Omental fat pad (tissue), 4 donors: ENCODE results near the gene FNDC7. TPM values are rescaled to one million over a fixed set of nuclear protein-coding genes. Genes with fewer than 3 reads are reported as not detected.
"Not testable (repeated sequence)": the region's sequence is repeated elsewhere in the genome, so short reads cannot be mapped to it uniquely, and the experiment has no call there.

Experiments
- ATAC-seq: fragments of 150-250 bp; one replicate; pipeline ENCODE4 v1.9.1; 2016; ENCODE audit warnings: mild to moderate bottlenecking, moderate library complexity; ENCODE audit not compliant: low FRiP score
- DNase-seq: peaks from one replicate; pipeline ENCODE4 v3.0.0-alpha.2; 2019; ENCODE audit warnings: low spot score
- total RNA-seq, 4 donors: library from RNA; depleted of rRNA; stranded (reverse); fragments of >200 nt; gene quantifications; one replicate each; pipeline ENCODE4 v1.1.0, GENCODE V29; 2016
- TF ChIP-seq, protein P1 (sequence below), 3 donors: fragments of 450-650 bp; IDR thresholded peaks; one replicate each; pipeline ENCODE4 v1.5.1; 2016 to 2017; ENCODE audit warnings: antibody characterized with exemption in 3 of 3, mild to moderate bottlenecking in 3 of 3, moderate library complexity in 2 of 3

Gene FNDC7
- total RNA-seq, 4 donors from 2014 or later = not detected

DNA sequence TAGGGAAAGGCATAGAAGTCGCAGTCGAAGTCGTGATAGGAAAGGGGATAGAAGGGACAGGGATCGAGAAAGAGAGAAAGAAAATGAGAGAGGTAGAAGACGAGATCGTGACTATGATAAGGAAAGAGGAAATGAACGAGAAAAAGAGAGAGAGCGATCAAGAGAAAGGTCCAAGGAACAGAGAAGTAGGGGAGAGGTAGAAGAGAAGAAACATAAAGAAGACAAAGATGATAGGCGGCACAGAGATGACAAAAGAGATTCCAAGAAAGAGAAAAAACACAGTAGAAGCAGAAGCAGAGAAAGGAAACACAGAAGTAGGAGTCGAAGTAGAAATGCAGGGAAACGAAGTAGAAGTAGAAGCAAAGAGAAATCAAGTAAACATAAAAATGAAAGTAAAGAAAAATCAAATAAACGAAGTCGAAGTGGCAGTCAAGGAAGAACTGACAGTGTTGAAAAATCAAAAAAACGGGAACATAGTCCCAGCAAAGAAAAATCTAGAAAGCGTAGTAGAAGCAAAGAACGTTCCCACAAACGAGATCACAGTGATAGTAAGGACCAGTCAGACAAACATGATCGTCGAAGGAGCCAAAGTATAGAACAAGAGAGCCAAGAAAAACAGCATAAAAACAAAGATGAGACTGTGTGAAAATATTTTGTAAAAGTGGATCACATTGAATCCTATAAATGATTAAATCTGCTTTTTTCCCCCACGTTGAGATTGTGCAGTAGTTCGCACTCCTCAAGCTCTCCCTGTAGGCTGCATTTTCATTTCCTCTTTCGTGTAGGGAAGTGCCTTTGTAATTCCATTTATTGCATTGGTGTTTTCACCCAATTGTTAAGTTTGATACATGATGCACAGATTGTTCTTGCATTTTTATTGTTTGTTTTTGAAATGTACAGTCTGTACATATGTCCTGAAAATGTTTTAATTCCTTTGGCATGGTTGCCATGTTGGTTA lies 13.1 kb upstream of the FNDC7 start:
- DNase-seq = no peak
- TF ChIP-seq, protein P1, sequence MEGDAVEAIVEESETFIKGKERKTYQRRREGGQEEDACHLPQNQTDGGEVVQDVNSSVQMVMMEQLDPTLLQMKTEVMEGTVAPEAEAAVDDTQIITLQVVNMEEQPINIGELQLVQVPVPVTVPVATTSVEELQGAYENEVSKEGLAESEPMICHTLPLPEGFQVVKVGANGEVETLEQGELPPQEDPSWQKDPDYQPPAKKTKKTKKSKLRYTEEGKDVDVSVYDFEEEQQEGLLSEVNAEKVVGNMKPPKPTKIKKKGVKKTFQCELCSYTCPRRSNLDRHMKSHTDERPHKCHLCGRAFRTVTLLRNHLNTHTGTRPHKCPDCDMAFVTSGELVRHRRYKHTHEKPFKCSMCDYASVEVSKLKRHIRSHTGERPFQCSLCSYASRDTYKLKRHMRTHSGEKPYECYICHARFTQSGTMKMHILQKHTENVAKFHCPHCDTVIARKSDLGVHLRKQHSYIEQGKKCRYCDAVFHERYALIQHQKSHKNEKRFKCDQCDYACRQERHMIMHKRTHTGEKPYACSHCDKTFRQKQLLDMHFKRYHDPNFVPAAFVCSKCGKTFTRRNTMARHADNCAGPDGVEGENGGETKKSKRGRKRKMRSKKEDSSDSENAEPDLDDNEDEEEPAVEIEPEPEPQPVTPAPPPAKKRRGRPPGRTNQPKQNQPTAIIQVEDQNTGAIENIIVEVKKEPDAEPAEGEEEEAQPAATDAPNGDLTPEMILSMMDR (IDR thresholded peaks at IDR 0.05) = no peak
- no peak for ATAC-seq

DNA sequence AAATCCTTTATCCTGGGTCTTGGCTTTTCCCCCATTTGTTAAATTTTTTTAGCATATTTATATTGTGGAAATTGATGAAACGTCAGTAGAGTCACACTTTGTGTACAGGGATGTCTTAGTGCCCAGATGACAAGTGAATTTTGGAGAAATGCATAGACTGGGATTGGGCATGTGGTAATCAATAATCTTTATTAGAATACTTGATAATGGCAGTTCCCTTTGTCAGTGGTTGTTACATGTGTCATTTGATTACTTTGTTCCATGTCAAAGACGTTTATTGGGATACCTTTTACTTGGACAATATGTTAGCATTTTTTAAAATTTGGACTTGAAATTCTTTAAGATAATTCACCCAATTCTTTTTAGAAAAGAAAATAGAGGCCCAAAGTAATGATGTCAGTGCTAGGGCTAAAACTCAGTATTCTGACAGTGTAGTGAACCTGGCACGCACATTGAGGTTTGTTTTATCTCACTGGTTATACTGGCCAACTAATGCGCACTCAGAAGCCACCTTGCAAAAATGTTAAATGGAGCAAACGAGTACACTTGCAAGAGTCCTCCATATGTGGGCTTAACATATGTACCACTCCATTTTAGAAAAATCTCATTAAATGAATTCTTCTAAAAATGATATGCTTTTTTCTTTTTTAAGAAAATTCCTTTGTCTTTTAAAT lies 11.4 kb upstream of the FNDC7 start:
- DNase-seq = no peak
- ATAC-seq = no peak
- TF ChIP-seq, protein P1 (IDR thresholded peaks at IDR 0.05) = no peak

DNA sequence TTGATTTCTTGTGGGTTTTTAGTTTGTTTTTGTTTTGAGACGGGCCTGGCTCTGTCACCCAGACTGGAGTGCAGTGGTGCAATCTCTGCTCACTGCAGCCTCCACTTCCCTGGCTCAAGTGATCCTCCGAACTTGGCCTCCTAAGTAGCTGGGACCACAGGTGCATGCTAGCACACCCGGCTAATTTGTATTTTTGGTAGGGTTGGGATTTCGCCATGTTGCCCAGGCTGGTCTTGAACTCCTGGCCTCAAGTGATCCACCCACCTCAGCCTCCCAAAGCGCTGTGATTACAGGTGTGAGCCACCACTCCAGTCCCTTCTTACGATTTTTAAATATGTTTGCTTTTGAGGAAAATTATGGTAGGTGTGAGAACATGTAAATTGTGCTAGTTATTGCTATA lies 10.6 kb upstream of the FNDC7 start:
- ATAC-seq, DNase-seq: not testable (repeated sequence)

DNA sequence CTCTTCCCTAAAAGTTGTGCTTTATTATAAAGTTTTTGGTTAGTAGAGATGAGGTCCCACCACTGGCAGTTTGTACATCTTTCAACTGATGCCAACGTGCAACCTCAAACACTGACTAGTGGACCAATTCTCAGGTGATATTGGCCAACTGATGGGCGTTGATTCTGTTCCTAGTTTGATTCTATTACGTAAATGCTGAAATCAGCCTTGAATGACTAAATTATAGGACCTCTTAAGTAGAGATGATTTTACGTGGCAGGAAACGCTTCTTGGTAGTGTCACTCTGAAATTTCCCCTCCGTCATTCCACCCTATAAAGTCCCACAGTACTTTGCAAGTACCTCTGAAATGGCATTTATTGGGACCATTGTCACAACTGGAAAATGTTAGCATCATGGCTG lies 8.8 kb upstream of the FNDC7 start:
- no peak for DNase-seq
- TF ChIP-seq, protein P1 (IDR thresholded peaks at IDR 0.05) = no peak
- ATAC-seq = no peak

DNA sequence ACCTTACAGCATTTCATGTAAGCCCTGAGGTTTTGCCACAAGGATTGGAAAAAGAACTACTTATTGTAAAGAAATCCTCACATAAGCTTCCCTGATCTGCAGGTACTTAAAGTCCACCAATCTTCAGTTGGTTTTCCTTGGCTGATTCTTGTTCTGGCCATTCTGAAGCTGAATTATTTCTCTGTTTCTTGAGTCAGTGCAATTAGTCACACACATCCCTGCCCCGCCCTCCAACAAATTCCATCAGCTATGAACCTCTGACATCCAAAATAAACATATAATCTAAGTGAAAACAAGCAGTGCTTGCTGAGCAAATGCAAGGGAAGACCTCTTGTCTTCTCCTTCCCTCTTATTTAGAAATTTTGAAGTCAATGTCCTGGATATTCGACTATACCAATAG lies 8.2 kb upstream of the FNDC7 start:
- DNase-seq (no peak), ATAC-seq (peak; percentile 49)
- TF ChIP-seq, protein P1 (IDR thresholded peaks at IDR 0.05) = no peak

DNA sequence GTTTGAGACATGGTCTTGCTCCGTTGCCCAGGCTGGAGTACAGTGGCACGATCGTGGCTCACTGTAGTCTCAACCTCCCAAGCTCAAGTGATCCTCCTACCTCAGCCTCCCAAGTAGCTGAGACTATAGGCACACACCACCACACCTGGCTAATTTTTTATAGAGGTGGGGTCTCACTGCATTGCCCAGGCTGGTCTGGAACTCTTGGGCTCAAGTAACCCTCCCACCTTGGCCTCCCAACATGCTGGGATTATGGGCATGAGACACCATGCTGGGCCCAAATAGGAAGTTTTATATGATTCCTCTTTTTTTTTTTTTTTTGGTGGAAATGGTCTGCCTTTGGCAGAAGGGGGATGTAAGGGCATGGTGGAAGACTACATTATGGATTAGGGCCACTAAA lies 6.1 kb upstream of the FNDC7 start:
- TF ChIP-seq, protein P1 (IDR thresholded peaks at IDR 0.05) = no peak
- no peak for ATAC-seq
- no peak for DNase-seq

DNA sequence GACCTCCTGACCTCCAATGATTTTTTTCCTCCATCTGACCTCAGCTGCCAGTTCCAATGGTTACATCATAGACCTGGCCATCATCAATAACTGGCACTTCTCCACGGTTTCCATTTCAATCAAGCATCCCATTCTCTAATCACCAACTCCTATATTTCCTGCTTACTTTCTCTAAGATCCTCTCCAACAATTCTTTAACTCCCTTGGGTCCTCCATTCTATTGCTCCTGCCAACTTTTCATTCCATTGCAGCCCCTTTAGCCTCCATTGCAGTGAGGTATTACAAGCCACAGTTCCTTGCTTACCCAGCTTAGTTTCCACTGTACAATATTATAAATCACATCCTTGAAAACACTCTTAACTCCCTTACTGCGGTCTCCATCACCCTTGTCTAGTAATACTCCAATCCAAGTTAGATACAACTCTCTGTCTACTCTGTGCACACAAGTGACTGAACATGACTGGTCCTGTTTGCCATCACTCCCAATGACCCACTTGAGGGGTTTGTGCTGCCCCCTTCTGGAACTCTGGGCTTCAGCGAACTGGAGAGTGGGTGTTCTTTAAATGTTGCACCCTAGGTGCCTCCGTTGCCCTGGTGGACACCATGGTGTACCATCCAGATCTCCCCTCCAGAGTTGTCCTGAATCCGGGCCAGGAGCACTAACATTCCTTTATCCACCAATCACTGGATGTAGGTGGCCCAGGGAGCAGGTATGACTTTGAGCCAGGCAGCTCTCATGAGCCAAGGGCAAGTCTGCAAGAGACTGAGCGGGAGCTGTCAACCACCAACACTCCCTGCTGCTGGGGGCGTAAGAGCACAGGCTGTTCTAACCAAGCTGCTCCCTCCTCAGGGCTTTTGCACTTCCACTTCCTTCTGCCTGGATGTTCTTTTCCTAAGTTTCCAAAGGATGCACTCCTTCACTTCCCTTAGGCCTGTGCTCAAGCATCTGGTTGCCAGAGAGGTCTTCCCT lies 3.7 kb upstream of the FNDC7 start:
- ATAC-seq (no peak), DNase-seq (no peak)
- TF ChIP-seq, protein P1 (IDR thresholded peaks at IDR 0.05) = no peak
